Keratinocyte (primary cell): ENCODE measurements around the gene CRYAB. TPM values are rescaled to one million over a fixed set of nuclear protein-coding genes. Genes with fewer than 3 reads are reported as not detected.

Source experiments
- DNase-seq: peaks from one replicate; pipeline ENCODE4 v3.0.0-alpha.2; 2011; ENCODE audit warnings: low read depth, missing footprints, low spot score
- FAIRE-seq: peaks from 2 replicates; lab custom pipeline; 2011; peaks lifted over from hg19 to GRCh38; lab: Jason Lieb, UNC
- H2AFZ ChIP-seq: 2 replicates; pipeline ENCODE4 v1.6.0; 2012; ENCODE audit warnings: low read length, control low read depth, inconsistent platforms; ENCODE audit not compliant: control insufficient read depth
- H3K27ac ChIP-seq: 2 replicates; pipeline ENCODE4 v1.5.1; 2011; ENCODE audit warnings: low read length; ENCODE audit not compliant: control insufficient read depth, insufficient read depth
- H3K27me3 ChIP-seq: 3 replicates; pipeline ENCODE4 v1.6.0; 2011; ENCODE audit warnings: low read length; ENCODE audit not compliant: control insufficient read depth, insufficient read depth; ENCODE audit errors: extremely low read depth
- H3K36me3 ChIP-seq, 2 experiments: 2 replicates in 1 of 2; 3 replicates in 1 of 2; pipeline ENCODE4 v1.5.1; 2011; ENCODE audit warnings: low read length in 2 of 2, mild to moderate bottlenecking in 1 of 2; ENCODE audit not compliant: control insufficient read depth in 2 of 2, insufficient read depth in 2 of 2; ENCODE audit errors: extremely low read depth in 1 of 2
- H3K4me1 ChIP-seq: 3 replicates; pipeline ENCODE4 v1.5.1; 2011; ENCODE audit warnings: low read length; ENCODE audit not compliant: control insufficient read depth, insufficient read depth; ENCODE audit errors: extremely low read depth
- H3K4me2 ChIP-seq: 3 replicates; pipeline ENCODE4 v1.6.0; 2011; ENCODE audit warnings: low read depth, low read length; ENCODE audit not compliant: control insufficient read depth, insufficient read depth; ENCODE audit errors: extremely low read depth
- H3K4me3 ChIP-seq, 3 experiments: fragments of 200-600 bp in 1 of 3; sonication (generic) in 1 of 3; 2 replicates in 2 of 3; 3 replicates in 1 of 3; pipeline ENCODE4 v1.5.1; 2011 to 2016; ENCODE audit warnings: low read length in 3 of 3, mild to moderate bottlenecking in 3 of 3, control low read depth in 2 of 3, inconsistent platforms in 1 of 3, low read depth in 1 of 3, mixed read lengths in 1 of 3, mixed run types in 1 of 3, moderate library complexity in 1 of 3; ENCODE audit not compliant: control insufficient read depth in 2 of 3, insufficient read depth in 2 of 3; ENCODE audit errors: extremely low read depth in 1 of 3
- H3K79me2 ChIP-seq: 2 replicates; pipeline ENCODE4 v1.6.0; 2012; ENCODE audit warnings: low read length; ENCODE audit not compliant: control insufficient read depth, insufficient read depth
- H3K9ac ChIP-seq: 3 replicates; pipeline ENCODE4 v1.6.0; 2011; ENCODE audit warnings: low read length; ENCODE audit not compliant: control insufficient read depth, insufficient read depth; ENCODE audit errors: extremely low read depth
- H3K9me1 ChIP-seq: 3 replicates; pipeline ENCODE4 v1.6.0; 2011; ENCODE audit warnings: low read length; ENCODE audit not compliant: control insufficient read depth, insufficient read depth; ENCODE audit errors: extremely low read depth
- H3K9me3 ChIP-seq: 2 replicates; pipeline ENCODE4 v1.5.1; 2012; ENCODE audit warnings: low read depth, low read length; ENCODE audit not compliant: control insufficient read depth
- H4K20me1 ChIP-seq: 3 replicates; pipeline ENCODE4 v1.6.0; 2011; ENCODE audit warnings: low read length; ENCODE audit not compliant: control insufficient read depth, insufficient read depth; ENCODE audit errors: extremely low read depth
- CTCF ChIP-seq, 3 experiments: IDR thresholded peaks in 1 of 3; conservative IDR thresholded peaks in 1 of 3; optimal IDR thresholded peaks in 1 of 3; 2 replicates in 2 of 3; 3 replicates in 1 of 3; pipeline versions ENCODE3 to v1.5.1; 2011; ENCODE audit warnings: low read length in 3 of 3, mild to moderate bottlenecking in 3 of 3, moderate library complexity in 2 of 3, control low read depth in 1 of 3, inconsistent platforms in 1 of 3; ENCODE audit not compliant: insufficient read depth in 2 of 3; ENCODE audit errors: extremely low read depth in 1 of 3
- EZH2 ChIP-seq: IDR thresholded peaks from one replicate; pipeline ENCODE4 v1.6.1; 2012; ENCODE audit warnings: inconsistent platforms, mild to moderate bottlenecking, low read length, moderate library complexity
- dilution Hi-C: fragments of 300-500 bp; cut with MboI; formaldehyde crosslinking; loops from one replicate; pipeline ENCODE4 v1.7.0; 2020; ENCODE audit warnings: low sequenced_read_pairs; ENCODE audit not compliant: extremely low pct_ligation_motif_present
- polyA plus RNA-seq, 5 experiments: library from polyadenylated mRNA; depleted of rRNA in 3 of 5; stranded (reverse) in 3 of 5; stranded (forward) in 1 of 5; unstranded in 1 of 5; fragments of >200 nt; gene quantifications; 1 replicate in 1 of 5; 2 replicates in 3 of 5; 3 replicates in 1 of 5; pipeline versions ENCODE4 v1.2.1 to v1.2.3, GENCODE V29; 2011 to 2012; ENCODE audit warnings: missing spikeins in 2 of 5, low read depth in 1 of 5, low replicate concordance in 1 of 5

CRYAB gene
- polyA plus RNA-seq, 1 donor (not counting 4 experiments of a cell fraction or from before 2014, with no cell fraction given) = 11.0 TPM

- H2AFZ ChIP-seq = no peak overlapping the region
- H3K4me2 ChIP-seq = no peak overlapping the region
- no peaks in the 10 kb centered on the region for H3K36me3 ChIP-seq
- TF ChIP-seq CTCF (optimal IDR thresholded peaks at IDR 0.05 in 1 of 3, IDR thresholded peaks at IDR 0.05 in 1 of 3, conservative IDR thresholded peaks at IDR 0.05 in 1 of 3; ENCODE audit: extremely low read depth in 1 of 3, insufficient read depth in 2 of 3, low read length in 3 of 3) = no peak
- TF ChIP-seq EZH2 = no peak
- no peaks in the 10 kb centered on the region for H3K79me2 ChIP-seq
- FAIRE-seq = no peak
- H3K4me3 ChIP-seq = no peak overlapping the region
- peak overlapping the region; percentile 59 for H3K27ac ChIP-seq
- H3K9me3 ChIP-seq = no peaks in the 10 kb centered on the region
- H3K4me1 ChIP-seq = peaks cover 38% of the 10 kb centered on the region
- DNase-seq = no peak
- dilution Hi-C loops = no loop called here
- no peak overlapping the region for H3K9ac ChIP-seq
- no peaks in the 10 kb centered on the region for H3K27me3 ChIP-seq
- no peaks in the 10 kb centered on the region for H4K20me1 ChIP-seq
- H3K9me1 ChIP-seq = no peaks in the 10 kb centered on the region
Measured at GRCh38 chr11:111938687-111939160, 27.2 kb upstream of the CRYAB start.

- H3K4me1 ChIP-seq = peaks cover 37% of the 10 kb centered on the region
- H2AFZ ChIP-seq = no peak overlapping the region
Measured at GRCh38 chr11:111937844-111938243, 26.3 kb upstream of the CRYAB start.

More at GRCh38 chr11:111937844-111938243, 26.3 kb upstream of the CRYAB start:
- Histone ChIP-seq H3K27ac (no peak overlapping the region), H3K9me3 (no peaks in the 10 kb centered on the region), H3K4me2 (no peak overlapping the region), H4K20me1 (no peaks in the 10 kb centered on the region), H3K27me3 (no peaks in the 10 kb centered on the region), H3K4me3 (peak overlapping the region in 1 of 3 experiments; percentile 71), H3K79me2 (no peaks in the 10 kb centered on the region), H3K9ac (no peak overlapping the region), H3K36me3 (no peaks in the 10 kb centered on the region), H3K9me1 (no peaks in the 10 kb centered on the region)
- DNase-seq (no peak), FAIRE-seq (no peak)
- dilution Hi-C loops = no loop called here
- TF ChIP-seq EZH2 (no peak), CTCF (optimal IDR thresholded peaks at IDR 0.05 in 1 of 3, IDR thresholded peaks at IDR 0.05 in 1 of 3, conservative IDR thresholded peaks at IDR 0.05 in 1 of 3; ENCODE audit: extremely low read depth in 1 of 3, insufficient read depth in 2 of 3, low read length in 3 of 3) (no peak)
